Left lobe of liver (tissue), 2 donors: ENCODE results near the gene ALG9. TPM values are rescaled to one million over a fixed set of nuclear protein-coding genes. Genes with fewer than 3 reads are reported as not detected.
A peak's percentile ranks its signal among the peaks of the same experiment; 100 is the strongest.

Experiments used
- ATAC-seq: fragments of 200-7000 bp; cut with Tn5 transposase; one replicate; pipeline ENCODE4 v1.9.1; 2020; ENCODE audit warnings: mild to moderate bottlenecking, moderate library complexity
- DNase-seq: peaks from one replicate; pipeline ENCODE4 v3.0.0-alpha.2; 2020; ENCODE audit warnings: low spot score
- total RNA-seq: library from RNA; stranded (reverse); gene quantifications from one replicate; pipeline ENCODE4 v1.2.1, GENCODE V29; 2021
- donor health status: DM: no; HTN: no; CAD: no; lungs with moderate emphysema.
- donor health status: DM: no; HTN: yes; CAD: no.

The ALG9 gene
- total RNA-seq, 1 donor from 2014 or later = 15.0 TPM

GRCh38 chr11:111736621-111737443 lies 134.5 kb downstream of the ALG9 start:
- peak; percentile 42 for ATAC-seq
- DNase-seq = peak; percentile 80

Other genes with a start within 250 kb of the ALG9 start
- 79.5 TPM for gene PPP2R1B, start 105.2 kb downstream of the ALG9 start, total RNA-seq
- gene FDXACB1, start 7.6 kb upstream of the ALG9 start, total RNA-seq = 0.70 TPM
- 12.5 TPM for gene CFAP68, start 8.0 kb upstream of the ALG9 start, total RNA-seq
- 4.8 TPM for gene CRYAB, start 40.2 kb upstream of the ALG9 start, total RNA-seq
- 0.13 TPM for gene HSPB2, start 41.2 kb upstream of the ALG9 start, total RNA-seq
- gene C11orf52, start 47.3 kb upstream of the ALG9 start, total RNA-seq = 11.8 TPM
- gene DIXDC1, start 65.8 kb upstream of the ALG9 start, total RNA-seq = 7.2 TPM
- 9.3 TPM for gene DLAT, start 153.8 kb upstream of the ALG9 start, total RNA-seq
- gene PIH1D2, start 202.4 kb upstream of the ALG9 start, total RNA-seq = 0.91 TPM
- 5.6 TPM for gene NKAPD1, start 202.7 kb upstream of the ALG9 start, total RNA-seq
- 34.5 TPM for gene TIMM8B, start 215.2 kb upstream of the ALG9 start, total RNA-seq
- gene SDHD, start 215.3 kb upstream of the ALG9 start, total RNA-seq = 168 TPM